COLO829 (cell line): ENCODE measurements around the gene ITSN2.
"Not testable (repeated sequence)": the region's sequence is repeated elsewhere in the genome, so short reads cannot be mapped to it uniquely, and the experiment has no call there.

Experiments used
- DNase-seq: peaks from one replicate; pipeline ENCODE4 v3.0.0; 2012; ENCODE audit warnings: low spot score

Gene ITSN2

DNA sequence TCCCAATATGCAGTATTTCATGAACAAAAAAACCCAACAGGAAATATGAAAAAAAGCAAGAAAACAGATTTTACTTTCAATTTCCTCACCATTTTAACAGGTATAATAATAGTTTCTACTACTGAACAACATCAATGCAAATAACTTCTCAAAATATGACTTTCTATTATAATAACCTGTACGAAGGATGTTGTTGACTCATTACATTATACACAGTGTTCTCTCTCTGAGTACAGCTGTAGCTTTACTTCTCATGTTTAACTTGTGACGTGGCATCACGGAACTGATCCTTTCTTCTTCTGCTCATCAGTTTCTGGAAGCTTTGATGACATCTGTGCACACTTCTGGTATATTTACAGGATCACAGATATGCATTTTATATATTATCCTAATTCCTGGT, 145.5 kb downstream of the ITSN2 start:
- no peak for DNase-seq

DNA sequence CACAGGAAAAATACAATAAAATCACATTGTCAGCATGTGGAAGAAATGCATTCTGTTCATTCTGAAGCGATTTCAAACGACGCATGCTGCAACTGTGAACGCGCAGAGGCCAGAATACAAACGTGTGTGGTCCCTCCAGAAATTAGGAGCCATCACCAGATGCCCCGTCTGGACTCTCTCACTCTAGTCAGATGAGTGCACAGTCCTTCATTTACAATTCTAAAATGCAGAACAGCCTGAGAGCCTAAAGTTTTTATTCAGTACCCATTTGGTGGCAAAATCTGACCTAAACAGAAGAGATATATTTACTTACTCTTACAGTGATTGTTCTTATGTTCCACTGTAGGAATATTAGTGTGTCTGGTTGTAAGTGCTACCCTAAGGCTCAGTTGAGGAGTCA, 148.9 kb downstream of the ITSN2 start:
- DNase-seq, result no peak

DNA sequence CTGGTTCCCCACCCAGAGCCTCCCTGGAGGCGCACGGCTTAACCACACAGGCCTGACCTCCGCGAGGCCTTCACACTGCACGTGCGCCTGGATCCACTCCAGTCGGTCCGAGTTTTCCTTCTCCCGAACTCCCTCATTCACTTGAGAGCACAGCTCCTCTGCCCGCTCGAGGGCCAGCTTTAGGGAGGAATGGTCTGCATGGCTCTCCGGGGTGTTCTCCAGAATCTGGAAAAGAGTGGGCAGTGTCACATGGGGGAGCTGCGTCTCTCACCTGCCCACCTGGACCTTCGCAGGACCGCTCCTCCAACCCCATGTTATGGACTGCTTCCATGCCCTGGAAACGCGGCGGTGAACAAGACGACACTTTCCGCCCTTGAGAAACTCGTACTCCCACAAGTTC, 149.6 kb downstream of the ITSN2 start:
- no peak for DNase-seq

DNA sequence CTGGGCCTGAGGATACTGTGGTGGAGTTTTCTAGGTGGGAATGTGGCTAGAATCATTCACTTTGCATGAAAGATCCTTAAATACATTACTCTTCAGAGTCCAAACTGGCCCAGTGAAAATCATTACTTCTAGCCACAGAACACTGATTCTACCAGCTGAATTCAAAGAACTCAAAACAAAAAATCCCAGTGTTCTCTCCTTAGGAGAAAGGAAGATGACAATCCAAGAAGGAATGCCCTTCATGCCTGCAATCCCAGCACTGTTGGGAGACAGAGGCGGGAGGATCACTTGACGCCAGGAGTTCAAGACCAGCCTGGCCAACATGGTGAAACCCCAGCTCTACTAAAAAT, 150.3 kb downstream of the ITSN2 start:
- peak; percentile 44 for DNase-seq

DNA sequence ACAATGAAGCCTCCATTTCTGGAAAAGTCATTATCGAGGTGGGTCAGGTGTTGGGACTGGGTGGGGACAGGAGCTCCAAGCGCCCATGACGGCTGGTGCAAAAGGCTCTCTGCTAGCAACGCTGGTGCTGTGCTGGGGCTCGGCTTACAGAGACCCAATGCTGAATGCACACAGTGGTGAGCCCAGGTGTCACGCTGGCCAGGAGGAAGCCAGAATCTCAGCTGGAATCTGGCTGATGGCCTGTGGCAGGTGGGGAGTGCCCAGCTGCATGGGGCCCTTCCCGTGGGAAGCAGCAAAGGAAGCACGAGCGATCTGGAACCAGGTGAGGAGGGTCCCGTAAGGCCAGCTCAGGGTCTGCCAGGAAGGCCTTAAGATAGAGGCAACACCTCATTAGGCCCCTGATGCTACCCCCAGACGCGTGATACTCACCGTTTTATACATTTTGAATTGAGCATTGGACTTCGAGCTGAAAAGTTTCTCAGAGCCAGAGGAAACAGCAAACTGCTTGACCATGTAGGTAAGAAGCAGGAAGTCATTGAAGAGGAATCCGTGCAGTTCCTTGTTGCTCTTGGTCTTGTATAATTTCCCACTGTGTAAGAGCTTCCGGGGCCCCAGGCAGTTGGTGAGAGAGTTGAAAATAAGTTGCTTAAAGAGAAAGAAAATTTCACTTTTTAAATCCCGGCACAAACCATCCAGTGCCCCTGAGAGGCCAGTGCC, 150.8 kb downstream of the ITSN2 start:
- DNase-seq, result peak; percentile 55

DNA sequence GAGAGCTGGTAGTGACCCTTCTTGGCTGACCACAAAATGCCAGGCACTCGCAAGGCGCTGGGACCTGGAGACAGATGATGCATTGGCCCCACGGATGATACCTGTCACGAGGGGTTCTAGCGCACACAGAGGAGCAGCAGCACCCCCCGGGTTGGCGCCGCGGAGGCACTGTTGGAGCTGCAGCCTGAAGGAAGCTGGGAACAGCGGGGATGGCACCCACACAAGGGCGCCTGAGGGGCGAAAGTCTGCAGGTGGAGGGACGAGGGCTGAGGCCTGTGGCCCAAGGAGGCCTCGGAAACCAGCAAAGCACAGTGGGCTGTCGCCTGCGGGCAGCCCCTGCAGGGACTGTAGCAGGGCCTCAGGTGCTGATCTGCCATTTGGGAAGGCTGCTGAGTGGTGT, 151.8 kb downstream of the ITSN2 start:
- DNase-seq, result no peak

DNA sequence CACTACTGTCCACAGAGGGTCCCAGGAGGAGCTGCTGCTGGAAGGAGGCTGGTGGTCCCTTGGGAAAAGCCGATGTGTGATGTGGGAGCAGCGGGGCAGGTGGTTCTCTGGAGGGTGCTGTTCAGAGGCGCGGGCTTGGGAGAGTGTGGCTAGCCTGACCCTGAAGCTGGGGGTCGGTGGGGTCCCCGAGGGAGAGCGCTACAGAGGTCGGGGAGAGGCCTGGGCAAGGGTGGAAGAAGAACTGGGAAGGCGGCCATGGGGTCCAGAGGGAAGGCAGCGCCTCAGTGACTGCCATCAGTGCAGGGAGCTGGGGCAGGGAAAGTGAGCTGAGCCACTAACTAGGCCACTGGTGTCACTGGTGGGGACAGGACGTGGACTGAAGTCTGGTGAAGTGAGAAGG, 153.0 kb downstream of the ITSN2 start:
- DNase-seq, result no peak

DNA sequence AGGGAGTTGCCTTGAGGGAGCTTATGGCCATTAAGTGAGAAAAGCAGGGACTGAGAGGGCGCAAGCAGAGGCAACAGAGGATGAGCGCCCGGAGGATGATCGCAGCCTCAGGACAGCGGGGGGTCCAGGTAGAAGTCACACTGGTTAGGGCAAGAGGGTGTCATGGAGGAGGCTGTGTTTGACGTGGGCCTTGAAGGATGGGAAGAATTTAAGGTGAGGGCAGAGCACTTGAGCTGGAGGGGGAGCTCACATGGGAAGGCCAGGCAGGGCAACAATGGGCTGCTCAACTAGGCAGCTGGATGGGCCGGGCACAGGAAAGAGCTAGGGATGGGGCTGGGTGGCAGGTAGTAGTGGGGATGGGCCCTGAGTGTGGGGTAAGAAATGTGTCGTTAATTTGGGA, 153.6 kb downstream of the ITSN2 start:
- no peak for DNase-seq

DNA sequence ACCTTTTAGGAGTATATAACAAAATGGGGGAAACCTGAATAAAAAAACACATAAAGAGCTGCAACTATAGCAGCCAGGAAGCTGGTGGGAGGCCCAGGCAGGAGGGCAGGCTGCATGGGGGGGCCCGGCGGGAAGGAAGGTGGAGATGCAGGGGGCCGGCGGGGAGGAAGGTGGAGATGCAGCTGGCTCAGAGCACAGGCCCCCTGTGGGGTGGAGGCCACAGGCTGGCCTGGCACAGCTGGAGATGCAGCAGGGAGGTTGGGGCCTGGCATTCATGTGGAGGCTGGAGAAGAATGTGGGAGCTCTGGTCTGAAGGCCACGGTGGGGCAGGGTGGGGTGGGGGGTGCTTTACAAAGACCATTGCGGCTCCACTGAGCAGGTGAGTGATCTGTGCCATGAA, 154.1 kb downstream of the ITSN2 start:
- no peak for DNase-seq

DNA sequence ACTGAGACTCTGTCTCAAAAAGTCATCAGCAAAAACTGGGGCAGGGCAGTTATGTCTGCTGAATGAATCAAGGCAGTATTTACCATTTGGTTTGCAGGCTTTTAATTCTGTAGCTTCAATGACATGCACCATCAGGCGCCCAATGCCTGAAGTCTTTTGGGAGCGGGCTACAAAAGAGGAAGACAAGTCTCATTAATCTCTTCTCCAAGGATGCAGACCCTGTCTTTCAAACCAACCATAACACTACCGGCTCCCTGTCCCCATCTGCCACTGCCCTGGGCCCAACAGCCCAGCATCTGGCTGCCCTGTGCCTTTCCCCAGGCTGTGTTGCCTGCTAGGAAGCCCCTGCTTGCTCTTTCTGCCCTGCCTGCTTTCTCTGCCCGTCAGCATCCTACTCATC, 155.2 kb downstream of the ITSN2 start:
- DNase-seq, result no peak

DNA sequence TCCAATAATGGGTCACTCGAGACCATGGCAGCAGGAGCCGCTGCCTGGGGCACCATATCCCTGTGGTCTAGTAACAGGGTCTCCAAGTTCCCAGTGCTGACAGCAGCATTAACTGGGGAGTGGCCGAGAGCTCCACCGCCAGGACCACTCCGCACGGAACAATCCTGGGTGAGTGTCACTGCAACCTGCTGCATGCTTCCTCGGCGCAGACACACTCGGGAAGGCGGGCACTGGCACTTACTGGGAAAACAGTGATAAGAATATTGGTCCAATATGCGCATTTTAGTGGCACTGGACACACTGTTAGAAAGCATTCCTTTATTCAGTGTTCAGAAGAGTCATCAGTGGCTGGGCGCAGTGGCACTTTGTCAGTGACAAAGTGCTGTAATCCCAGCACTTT, 155.8 kb downstream of the ITSN2 start:
- no peak for DNase-seq

DNA sequence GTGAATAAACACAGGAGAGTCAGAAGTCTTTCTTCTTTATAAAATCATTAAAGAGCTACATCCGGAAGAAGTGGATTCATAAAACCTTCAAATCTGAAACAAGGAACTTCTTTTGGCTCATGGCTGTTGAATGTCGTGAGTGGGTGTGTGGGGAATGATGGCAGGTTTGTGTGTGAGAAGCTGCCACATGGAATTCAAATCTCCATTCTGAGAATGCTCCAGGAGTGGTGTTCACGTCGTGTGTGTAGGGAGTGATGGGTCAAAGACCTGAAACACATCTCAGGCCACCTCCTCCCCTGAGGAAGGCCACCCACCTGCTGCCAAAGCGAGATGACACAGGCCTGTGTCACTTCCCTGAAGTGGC, 156.6 kb downstream of the ITSN2 start:
- no peak for DNase-seq

DNA sequence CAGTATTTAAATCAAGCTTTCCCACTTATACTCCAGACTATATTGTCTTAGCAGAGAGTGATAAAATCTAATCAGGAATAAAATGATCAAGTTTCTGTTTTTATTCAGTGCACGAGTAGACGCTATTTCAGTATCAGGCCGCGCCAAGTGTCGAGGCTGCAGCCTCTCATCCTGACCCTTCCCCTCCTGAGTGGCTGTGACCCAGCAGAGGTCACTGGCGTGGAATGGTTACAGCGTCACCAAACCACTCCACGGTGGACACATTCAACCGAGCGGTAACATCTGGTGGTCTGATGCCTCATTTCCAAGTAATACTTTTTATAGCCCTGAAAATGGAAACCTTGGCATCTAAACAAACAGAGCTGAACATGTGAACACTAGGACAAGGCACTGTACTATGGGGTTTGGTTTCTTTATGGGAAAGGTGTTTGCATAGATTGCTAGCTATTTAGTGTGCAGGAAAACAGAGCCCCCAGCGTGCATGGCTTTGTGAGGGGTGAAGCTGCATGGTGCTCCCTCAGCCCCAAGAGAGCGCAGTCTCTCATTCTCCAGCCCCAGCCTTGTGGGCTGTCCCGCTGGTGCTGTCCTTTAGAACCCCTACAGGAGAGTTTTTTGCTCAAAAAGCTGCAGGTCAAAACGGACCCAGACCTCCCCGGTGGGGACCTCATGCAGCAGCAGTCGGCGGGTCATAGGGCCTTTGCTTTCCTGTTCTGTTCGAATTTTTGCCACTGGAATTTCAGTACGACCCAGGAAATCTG, 157.1 kb downstream of the ITSN2 start:
- no peak for DNase-seq

DNA sequence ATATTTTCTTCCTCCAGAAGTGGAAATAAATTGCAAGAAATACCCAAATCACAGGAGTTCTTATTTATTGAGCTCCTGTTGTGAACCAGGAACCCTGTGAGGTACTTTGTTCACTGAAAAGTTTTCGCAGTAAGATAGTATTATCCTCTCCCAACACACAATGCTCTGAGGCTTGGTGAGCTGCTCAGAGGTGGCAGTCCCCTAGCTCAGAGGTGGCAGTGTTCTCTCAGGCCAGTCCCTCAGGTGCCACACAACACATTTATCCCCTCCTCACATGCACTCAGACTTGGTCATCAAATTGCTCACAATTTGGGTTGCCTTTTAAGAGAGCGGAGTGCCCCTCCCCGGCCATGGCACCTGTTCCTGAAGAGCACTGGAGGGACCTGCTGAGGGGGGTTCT, 159.5 kb downstream of the ITSN2 start:
- DNase-seq, result no peak

DNA sequence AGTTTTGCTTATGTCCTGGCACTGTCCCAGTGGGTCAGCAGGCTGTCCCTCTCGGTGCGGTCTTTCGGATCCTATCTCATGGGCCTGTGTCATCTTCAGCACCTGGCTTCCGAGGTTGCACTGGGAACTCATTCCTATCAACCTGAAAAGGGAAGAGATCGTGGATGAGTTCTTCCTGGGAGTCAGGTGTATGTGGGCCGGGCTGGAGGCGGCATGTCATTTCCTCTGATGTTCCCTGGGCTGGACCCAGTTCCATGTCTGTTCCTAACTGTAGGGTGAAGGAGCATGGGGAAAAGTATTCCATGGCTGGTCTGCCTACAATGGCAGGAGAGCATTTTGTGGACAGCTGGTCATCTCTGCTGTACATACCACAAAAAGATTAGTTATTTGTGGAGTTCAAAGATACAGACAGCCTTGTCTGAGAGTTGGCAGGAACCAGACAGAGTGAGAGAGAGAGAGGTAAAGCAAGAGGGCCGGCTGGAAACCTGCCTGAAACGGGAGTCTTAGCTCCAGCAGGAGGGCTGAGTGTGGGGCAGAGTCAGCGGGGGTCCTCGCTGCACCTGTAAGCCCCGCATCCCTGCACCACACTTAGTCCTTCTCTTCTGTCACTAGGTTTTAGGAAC, 160.3 kb downstream of the ITSN2 start:
- no peak for DNase-seq

DNA sequence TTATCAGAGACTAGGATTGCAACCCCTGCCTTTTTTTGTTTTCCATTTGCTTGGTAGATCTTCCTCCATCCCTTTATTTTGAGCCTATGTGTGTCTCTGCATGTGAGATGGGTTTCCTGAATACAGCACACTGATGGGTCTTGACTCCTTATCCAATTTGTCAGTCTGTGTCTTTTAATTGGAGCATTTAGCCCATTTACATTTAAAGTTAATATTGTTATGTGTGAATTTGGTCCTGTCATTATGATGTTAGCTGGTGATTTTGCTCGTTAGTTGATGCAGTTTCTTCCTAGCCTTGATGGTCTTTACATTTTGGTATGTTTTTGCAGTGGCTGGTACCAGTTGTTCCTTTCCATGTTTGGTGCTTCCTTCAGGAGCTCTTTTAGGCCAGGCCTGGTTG, 163.1 kb downstream of the ITSN2 start:
- DNase-seq, result not testable (repeated sequence)

DNA sequence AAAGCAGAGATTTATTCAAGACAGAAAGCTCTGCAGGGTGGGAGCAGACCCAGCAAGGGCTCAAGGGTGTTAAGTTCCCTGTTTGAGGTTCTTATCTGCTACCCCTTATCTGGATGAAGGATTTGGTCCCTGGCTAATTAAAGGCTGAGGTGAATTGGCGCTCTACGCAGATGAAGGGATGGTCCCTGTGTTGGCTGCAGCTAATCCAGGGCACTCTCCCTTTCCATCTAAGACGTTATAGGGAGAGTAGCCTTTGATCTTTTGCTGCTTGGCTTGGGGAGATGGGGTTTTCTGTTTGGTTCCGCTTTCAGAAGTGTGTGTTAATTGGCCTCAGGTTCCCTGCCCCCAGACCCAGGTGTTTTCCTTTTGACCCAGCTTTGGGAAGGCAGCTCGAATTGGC, 168.5 kb downstream of the ITSN2 start:
- DNase-seq, result no peak

DNA sequence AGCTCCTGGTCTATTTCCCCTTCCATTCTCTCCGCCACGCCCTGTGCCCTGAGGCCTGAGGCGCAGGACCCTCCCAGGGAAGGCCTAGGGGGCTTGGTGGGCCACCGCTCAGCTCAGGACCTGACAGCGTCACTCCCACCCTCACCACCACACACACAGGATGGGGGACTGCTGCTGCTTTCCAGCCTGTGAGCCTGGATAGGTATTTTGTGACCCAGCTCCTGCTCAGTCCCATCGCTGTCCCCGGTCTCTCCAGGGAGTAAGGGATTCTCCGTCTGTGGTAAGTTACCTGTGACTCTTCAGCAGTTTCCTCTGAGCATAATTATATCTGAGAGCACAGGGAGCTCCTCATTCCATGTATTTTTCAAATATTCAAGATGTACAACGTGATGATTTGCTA, 169.2 kb downstream of the ITSN2 start:
- no peak for DNase-seq

DNA sequence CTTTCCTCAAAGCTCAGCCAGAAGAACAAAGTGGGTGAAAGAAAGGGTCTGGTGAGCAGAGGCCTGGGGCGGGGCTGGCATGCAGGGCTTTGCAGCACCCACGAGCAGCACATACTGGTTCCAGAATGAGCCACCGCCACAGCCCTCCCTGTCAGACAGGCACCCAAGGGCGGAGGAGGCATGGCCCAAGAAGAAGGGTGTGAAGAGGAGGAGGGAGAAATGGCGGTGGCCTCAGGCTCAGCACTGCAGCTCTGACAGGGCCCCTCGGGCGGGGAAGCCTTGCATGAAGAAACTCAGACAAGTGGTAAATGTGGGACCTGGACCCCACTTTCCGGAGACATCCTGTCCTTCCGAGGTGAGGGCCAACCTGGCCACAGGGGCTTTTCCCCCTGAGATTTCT, 169.8 kb downstream of the ITSN2 start:
- no peak for DNase-seq

DNA sequence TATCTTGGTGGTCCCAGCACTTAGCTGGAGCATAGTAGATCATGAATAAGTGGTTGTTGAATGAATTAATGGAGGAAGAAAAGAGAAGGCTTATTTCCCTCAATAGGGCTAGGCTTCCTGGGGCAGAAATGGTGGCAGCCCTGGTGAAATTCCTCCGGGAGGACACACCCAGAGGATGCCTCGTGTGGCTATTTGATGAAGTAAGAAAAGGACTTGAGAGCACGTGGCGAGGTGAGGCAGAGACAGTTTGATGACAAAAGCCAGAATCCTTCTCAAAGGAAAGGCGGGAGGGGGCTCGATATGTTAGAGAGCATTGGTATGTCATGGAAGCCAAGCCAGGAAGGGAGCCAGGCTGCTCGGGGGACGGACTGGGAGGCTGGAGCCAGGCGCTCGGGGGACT, 170.8 kb downstream of the ITSN2 start:
- DNase-seq, result no peak

DNA sequence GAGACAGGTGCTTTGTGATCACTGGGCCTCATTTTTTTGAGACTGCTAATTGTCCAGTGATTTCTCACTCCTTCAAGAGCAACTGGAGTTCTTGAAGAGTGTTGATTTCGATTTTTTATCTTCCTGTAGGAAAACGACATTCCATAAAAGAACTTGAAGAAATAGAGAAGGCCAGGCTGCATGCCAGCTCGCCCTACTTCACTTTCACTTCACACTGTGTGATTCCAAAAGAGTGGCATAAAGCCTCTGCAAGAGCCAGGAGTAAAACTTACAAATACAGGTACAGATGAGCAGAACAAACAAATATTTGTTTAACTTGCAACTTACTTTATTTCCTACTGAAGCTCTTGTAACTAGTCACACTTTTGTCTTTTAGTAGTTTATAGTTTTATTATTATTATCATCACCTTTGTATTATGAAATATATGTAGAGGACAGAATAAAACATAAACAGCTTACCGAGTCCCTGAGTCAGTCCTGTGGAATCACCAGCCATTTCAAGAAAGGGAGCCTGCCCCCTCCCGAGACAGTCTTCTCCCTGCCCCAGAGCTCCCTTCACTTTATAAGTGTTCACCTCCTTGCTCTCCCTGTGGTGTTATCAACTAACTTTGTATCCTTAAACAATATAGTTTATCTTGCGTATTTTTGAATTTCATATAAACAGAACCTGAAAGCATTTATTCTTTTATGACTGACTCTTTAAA, 176.8 kb downstream of the ITSN2 start:
- no peak for DNase-seq

DNA sequence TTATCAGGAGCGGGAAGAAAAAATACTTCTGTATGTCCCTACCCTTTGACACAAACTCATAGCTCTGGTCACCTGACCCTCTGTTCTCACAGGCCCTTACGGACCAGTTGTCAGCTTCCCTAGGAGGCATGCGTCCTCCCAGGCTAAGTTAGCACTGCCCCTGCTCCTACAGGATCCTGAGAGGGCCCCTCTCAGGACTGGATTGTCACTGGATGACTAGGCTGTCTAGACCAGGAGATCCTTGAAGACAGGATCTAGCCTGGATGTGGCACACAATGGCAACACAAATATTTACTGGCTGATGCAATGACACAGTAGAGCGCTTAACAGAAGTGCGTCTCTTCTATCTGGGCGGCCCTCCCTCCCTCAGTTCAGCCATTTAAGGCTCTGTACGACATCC, 177.8 kb downstream of the ITSN2 start:
- no peak for DNase-seq

DNA sequence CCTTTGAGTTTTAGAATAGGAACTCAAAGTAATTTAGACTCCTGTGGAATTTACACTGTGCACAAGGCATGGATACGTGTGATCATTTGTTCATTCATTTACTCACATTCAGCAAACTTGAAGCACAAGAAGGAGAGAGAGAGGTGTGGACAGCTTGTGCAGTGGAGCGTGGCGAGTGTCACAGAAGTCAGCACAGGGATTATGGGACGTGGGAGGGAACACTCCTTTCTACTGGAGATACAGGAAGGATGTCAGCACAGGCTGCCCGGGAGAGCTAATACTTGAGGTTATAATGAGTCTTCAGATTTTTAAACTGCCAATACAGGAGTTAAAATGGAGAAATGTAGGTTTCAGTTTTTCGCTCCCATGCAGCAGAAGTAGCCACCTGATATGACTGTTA, 178.5 kb downstream of the ITSN2 start:
- DNase-seq, result no peak
